ENCODE data around the gene DIDO1. TPM values are rescaled to one million over a fixed set of nuclear protein-coding genes. Genes with fewer than 3 reads are reported as not detected.

The DIDO1 gene
- total and polyA plus RNA-seq, 2 of the 13 experiments (the other 11 are each of a cell fraction or from before 2014, with no cell fraction given), result 75.0 to 75.1 TPM

DNA sequence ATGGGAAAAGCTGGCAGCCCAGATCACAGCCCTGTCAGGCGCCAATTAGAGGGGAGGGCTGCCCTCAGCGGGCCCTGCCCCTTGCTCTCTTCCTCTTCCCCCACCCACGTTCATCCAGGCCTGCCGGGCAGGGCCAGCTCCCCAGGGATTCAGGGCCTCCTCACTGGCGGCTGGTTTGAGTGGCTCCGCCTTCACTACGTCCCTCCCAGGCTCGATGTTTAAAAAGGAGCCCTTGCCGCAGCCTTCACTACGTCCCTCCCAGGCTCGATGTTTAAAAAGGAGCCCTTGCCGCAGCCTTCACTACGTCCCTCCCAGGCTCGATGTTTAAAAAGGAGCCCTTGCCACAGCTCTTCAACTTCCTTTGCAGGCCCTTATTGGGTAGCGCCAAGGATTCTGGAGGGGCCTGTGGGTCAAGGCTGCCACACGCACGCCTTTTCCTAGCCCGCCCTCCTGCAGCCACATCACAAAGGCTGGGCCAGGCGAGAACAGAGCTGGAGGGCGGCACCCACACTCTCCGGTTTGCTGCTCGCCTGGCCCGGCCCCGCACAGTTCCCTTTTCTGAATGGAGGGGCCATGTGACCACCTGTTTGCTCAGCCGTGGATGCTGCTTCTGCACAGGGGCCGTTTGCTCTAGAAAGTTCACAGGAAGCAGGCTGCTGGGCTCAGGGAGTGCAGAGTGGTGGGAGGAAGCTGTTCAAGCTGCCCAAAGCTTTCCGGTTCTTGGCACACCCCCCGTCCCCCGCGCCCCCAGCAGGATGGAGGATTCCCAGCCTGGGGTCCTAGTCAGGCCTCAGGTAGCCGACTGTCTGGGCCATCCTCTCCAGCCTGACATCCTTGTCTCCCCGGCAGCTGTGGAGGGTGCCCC lies 27.8 kb upstream of the DIDO1 start (continued):
- TF ChIP-seq KDM5A (IDR thresholded peaks at IDR 0.05; ENCODE audit: borderline replicate concordance, low read length), result no peak
- TF ChIP-seq SUZ12 (IDR thresholded peaks at IDR 0.05; ENCODE audit: low read depth, low read length), result no peak
- TF ChIP-seq, protein P1, sequence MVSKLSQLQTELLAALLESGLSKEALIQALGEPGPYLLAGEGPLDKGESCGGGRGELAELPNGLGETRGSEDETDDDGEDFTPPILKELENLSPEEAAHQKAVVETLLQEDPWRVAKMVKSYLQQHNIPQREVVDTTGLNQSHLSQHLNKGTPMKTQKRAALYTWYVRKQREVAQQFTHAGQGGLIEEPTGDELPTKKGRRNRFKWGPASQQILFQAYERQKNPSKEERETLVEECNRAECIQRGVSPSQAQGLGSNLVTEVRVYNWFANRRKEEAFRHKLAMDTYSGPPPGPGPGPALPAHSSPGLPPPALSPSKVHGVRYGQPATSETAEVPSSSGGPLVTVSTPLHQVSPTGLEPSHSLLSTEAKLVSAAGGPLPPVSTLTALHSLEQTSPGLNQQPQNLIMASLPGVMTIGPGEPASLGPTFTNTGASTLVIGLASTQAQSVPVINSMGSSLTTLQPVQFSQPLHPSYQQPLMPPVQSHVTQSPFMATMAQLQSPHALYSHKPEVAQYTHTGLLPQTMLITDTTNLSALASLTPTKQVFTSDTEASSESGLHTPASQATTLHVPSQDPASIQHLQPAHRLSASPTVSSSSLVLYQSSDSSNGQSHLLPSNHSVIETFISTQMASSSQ (IDR thresholded peaks at IDR 0.05; ENCODE audit: low read depth), result no peak
- TF ChIP-seq, protein P1 (CRISPR knock-in tag; IDR thresholded peaks at IDR 0.05; ENCODE audit: borderline replicate concordance), result peak; percentile 65; the same call in 1 of the 2 replicates
- TF ChIP-seq SATB2 (CRISPR knock-in tag; IDR thresholded peaks at IDR 0.05), result peak; percentile 96; the same call in 1 of the 2 replicates
- peak; percentile 92 for TF ChIP-seq CHCHD3 (CRISPR knock-in tag; IDR thresholded peaks at IDR 0.05)
- TF ChIP-seq KLF15 (CRISPR knock-in tag; IDR thresholded peaks at IDR 0.05; ENCODE audit: borderline replicate concordance), result peak; percentile 66
- no peak for TF ChIP-seq SYNCRIP (IDR thresholded peaks at IDR 0.05; ENCODE audit: insufficient read depth, low read depth, low read length)
- peak; percentile 85 for TF ChIP-seq HIVEP1 (CRISPR knock-in tag; IDR thresholded peaks at IDR 0.05)
- peak; percentile 99 for TF ChIP-seq ZNF605 (CRISPR knock-in tag; IDR thresholded peaks at IDR 0.05)
- peak; percentile 99 for TF ChIP-seq ZNF724P (CRISPR knock-in tag; IDR thresholded peaks at IDR 0.05; ENCODE audit: borderline replicate concordance)
- TF ChIP-seq ADNP (CRISPR knock-in tag; IDR thresholded peaks at IDR 0.05), result no peak
- peak; percentile 88; the same call in 1 of the 2 replicates for TF ChIP-seq ZNF773 (CRISPR knock-in tag; IDR thresholded peaks at IDR 0.05; ENCODE audit: borderline replicate concordance)
- peak; percentile 87; the same call in 1 of the 2 replicates for TF ChIP-seq KAT8 (CRISPR knock-in tag; IDR thresholded peaks at IDR 0.05)
- TF ChIP-seq, protein P2, sequence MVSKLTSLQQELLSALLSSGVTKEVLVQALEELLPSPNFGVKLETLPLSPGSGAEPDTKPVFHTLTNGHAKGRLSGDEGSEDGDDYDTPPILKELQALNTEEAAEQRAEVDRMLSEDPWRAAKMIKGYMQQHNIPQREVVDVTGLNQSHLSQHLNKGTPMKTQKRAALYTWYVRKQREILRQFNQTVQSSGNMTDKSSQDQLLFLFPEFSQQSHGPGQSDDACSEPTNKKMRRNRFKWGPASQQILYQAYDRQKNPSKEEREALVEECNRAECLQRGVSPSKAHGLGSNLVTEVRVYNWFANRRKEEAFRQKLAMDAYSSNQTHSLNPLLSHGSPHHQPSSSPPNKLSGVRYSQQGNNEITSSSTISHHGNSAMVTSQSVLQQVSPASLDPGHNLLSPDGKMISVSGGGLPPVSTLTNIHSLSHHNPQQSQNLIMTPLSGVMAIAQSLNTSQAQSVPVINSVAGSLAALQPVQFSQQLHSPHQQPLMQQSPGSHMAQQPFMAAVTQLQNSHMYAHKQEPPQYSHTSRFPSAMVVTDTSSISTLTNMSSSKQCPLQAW (CRISPR knock-in tag; IDR thresholded peaks at IDR 0.05), result peak; percentile 97
- peak; percentile 75; the same call in 1 of the 2 replicates for TF ChIP-seq DMTF1 (CRISPR knock-in tag; IDR thresholded peaks at IDR 0.05)
- TF ChIP-seq ZEB1 (IDR thresholded peaks at IDR 0.05; ENCODE audit: insufficient replicate concordance, low read depth), result no peak
- peak; percentile 99 for TF ChIP-seq ZMAT3 (CRISPR knock-in tag; conservative IDR thresholded peaks at IDR 0.05)
- TF ChIP-seq, protein P3, sequence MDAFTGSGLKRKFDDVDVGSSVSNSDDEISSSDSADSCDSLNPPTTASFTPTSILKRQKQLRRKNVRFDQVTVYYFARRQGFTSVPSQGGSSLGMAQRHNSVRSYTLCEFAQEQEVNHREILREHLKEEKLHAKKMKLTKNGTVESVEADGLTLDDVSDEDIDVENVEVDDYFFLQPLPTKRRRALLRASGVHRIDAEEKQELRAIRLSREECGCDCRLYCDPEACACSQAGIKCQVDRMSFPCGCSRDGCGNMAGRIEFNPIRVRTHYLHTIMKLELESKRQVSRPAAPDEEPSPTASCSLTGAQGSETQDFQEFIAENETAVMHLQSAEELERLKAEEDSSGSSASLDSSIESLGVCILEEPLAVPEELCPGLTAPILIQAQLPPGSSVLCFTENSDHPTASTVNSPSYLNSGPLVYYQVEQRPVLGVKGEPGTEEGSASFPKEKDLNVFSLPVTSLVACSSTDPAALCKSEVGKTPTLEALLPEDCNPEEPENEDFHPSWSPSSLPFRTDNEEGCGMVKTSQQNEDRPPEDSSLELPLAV (CRISPR knock-in tag; conservative IDR thresholded peaks at IDR 0.05; ENCODE audit: low read depth), result no peak; the same call in 1 of the 2 replicates

All from HepG2 (cell line).